Kidney (tissue), 14 donors: ENCODE results near the gene GALNT17. TPM values are rescaled to one million over a fixed set of nuclear protein-coding genes. Genes with fewer than 3 reads are reported as not detected.

Source experiments
- DNase-seq, 5 donors: peaks; one replicate each; pipeline ENCODE4 v3.0.0-alpha.2; 2013 to 2020
- FAIRE-seq: peaks from 2 replicates; lab custom pipeline; 2012; peaks lifted over from hg19 to GRCh38; lab: Jason Lieb, UNC
- H3K27ac ChIP-seq, 2 donors: one replicate each; pipeline ENCODE4 v1.7.0; 2013; ENCODE audit warnings: low read depth in 2 of 2, low read length in 2 of 2, inconsistent platforms in 1 of 2
- H3K27me3 ChIP-seq: one replicate; pipeline ENCODE4 v1.7.1; 2013; ENCODE audit warnings: low read length, inconsistent platforms; ENCODE audit not compliant: control insufficient read depth, insufficient read depth
- H3K36me3 ChIP-seq, 3 donors: one replicate each; pipeline versions ENCODE4 v1.7.0 to v1.7.1; 2013; ENCODE audit warnings: low read length in 3 of 3, control low read depth in 1 of 3, inconsistent platforms in 1 of 3; ENCODE audit not compliant: insufficient read depth in 3 of 3, control insufficient read depth in 2 of 3
- H3K4me1 ChIP-seq, 3 donors: one replicate each; pipeline versions ENCODE4 v1.7.0 to v1.7.1; 2013; ENCODE audit warnings: low read length in 3 of 3, inconsistent platforms in 1 of 3, low read depth in 1 of 3; ENCODE audit not compliant: control insufficient read depth in 2 of 3, insufficient read depth in 2 of 3
- H3K4me3 ChIP-seq, 3 donors: one replicate each; pipeline versions ENCODE4 v1.7.0 to v1.8.1; 2013; ENCODE audit warnings: low read length in 3 of 3, control low read depth in 1 of 3, inconsistent platforms in 1 of 3
- H3K9ac ChIP-seq, 3 donors: one replicate each; pipeline versions ENCODE4 v1.7.0 to v1.7.1; 2013; ENCODE audit warnings: low read length in 3 of 3, control low read depth in 1 of 3, inconsistent platforms in 1 of 3
- H3K9me3 ChIP-seq, 3 donors: one replicate each; pipeline versions ENCODE4 v1.7.0 to v1.7.1; 2013; ENCODE audit warnings: low read length in 3 of 3, control low read depth in 1 of 3, inconsistent platforms in 1 of 3; ENCODE audit not compliant: control insufficient read depth in 2 of 3, insufficient read depth in 1 of 3
- intact Hi-C: fragments of 100-400 bp; cut with DNase I; formaldehyde crosslinking; loops from one replicate; pipeline ENCODE4 v1.11.1; 2022
- polyA plus RNA-seq: library from polyadenylated mRNA; stranded (reverse); fragments of 350-450 nt; fragmentation: Illumina TruSeq; extraction: RNeasy Lipid Tissue Mini Kit (QIAGEN cat#74804); gene quantifications from one replicate; pipeline ENCODE4 v1.2.3, GENCODE V29; 2014; ENCODE audit warnings: low read depth, low replicate concordance; ENCODE audit not compliant: insufficient read depth
- total RNA-seq: library from RNA; stranded (reverse); fragmentation: NEBNext Ultra II Directional; extraction: Animal tissue kit (Norgen Biotek cat#: 25700); gene quantifications from one replicate; pipeline ENCODE4 v1.2.1, GENCODE V29; 2021
- TF ChIP-seq, protein P1 (sequence below): IDR thresholded peaks from 3 replicates; pipeline ENCODE4 v1.5.1; 2012; ENCODE audit warnings: mild to moderate bottlenecking, moderate library complexity, borderline replicate concordance; ENCODE audit not compliant: insufficient read depth; ENCODE audit errors: extremely low read depth
- donor health status: control.
- donor health status: control.
- donor health status: control.
- donor health status: control.
- donor health status: control.
- donor health status: DM: yes; HTN: yes; CAD: no.
- donor health status: Normal renal cell carcinoma (clear cell type).

GALNT17 gene
- total and polyA plus RNA-seq, 2 donors from 2014 or later, result 2.4 to 5.5 TPM

DNA sequence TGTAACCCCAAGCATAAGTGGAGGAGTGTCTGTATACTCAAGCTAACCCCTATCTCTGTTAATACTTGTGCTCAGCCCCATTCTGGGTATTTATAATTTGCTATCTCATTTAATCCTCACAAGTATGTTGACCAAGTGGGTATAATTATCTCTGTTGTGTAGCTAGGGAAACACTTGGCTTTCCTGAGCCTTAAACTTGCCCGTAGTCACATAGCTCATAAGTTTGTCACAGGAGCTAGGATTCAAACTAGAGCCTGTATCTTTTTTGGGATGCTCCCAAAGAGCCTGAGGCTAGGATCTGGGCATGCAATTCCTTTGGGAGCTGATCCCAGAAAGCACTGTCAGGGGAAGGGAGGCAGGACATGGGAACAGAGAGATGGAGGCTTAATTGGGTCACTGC is 377.4 kb downstream of the GALNT17 start:
- Histone ChIP-seq H3K4me1 (no peaks in the 10 kb centered on the region), H3K36me3 (no peaks in the 10 kb centered on the region), H3K27me3 (no peaks in the 10 kb centered on the region), H3K27ac (no peak overlapping the region), H3K9me3 (no peaks in the 10 kb centered on the region), H3K4me3 (no peak overlapping the region), H3K9ac (no peak overlapping the region)
- TF ChIP-seq, protein P1, sequence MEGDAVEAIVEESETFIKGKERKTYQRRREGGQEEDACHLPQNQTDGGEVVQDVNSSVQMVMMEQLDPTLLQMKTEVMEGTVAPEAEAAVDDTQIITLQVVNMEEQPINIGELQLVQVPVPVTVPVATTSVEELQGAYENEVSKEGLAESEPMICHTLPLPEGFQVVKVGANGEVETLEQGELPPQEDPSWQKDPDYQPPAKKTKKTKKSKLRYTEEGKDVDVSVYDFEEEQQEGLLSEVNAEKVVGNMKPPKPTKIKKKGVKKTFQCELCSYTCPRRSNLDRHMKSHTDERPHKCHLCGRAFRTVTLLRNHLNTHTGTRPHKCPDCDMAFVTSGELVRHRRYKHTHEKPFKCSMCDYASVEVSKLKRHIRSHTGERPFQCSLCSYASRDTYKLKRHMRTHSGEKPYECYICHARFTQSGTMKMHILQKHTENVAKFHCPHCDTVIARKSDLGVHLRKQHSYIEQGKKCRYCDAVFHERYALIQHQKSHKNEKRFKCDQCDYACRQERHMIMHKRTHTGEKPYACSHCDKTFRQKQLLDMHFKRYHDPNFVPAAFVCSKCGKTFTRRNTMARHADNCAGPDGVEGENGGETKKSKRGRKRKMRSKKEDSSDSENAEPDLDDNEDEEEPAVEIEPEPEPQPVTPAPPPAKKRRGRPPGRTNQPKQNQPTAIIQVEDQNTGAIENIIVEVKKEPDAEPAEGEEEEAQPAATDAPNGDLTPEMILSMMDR, result no peak
- intact Hi-C loops, result no loop called here
- DNase-seq (no peak), FAIRE-seq (no peak)

DNA sequence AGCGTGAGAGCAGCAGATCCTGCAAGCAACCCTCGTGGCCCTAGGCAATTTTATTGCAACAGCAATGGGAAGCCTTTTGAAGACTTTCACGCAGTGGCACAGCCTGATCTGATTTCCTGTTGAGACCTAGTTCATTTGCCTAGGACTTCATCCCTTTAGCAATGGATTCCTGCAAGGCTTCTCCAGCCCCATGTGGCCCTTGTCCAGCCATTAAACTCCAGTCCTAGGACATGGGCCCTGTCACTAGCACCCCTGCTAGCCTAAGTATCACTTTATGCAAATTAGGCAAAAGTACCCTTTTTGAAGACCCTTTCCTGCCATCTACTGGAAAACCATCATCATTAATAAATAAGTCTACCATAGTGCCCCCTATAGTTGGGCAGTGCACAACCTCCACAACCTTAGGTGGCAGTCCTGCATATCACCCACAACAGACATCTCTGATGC is 379.4 kb downstream of the GALNT17 start:
- no peaks in the 10 kb centered on the region for H3K27me3 ChIP-seq
- peaks cover 0 to 3% (median 0%) of the 10 kb centered on the region in 3 donors for H3K9me3 ChIP-seq
- TF ChIP-seq, protein P1, result no peak
- no peaks in the 10 kb centered on the region for H3K36me3 ChIP-seq
- no peak overlapping the region for H3K27ac ChIP-seq
- FAIRE-seq, result no peak
- H3K9ac ChIP-seq, result no peak overlapping the region
- DNase-seq, result no peak
- H3K4me3 ChIP-seq, result no peak overlapping the region
- intact Hi-C loops, result no loop called here
- H3K4me1 ChIP-seq, result no peaks in the 10 kb centered on the region

DNA sequence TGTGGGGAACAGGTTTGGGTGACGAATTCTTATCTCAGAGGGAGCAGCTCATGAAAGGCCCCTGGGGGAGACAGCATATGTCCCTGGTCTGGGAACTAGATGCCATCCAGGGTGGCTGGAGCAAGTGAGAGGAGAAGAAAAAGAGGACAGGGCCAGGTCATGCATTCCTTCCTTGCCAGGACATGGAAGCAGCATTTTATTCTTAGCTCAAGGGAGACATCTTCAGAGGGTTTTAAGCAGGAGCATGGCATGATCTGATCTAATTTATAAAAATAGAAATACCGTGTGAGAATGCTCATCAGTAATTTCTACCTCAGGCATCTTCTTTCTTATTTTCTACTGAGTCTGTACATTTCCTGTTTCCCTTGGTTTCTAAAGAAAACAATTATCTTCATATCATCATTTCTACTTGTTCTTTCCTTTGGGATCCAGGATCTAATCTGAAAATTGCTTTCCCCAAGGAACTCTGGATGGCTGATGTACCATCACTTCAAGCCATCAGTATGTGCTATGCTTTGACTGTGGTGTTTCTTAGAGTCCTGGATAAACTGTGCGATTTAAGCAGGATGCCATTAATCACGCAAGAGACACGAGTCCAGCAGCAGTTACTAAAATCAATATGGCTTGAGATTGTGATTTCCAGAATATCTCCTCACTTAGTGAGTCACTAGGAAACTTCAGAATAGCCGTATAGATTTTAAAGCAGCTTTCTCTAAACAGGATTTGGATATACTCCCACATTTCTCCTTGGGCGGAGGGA is 386.2 kb downstream of the GALNT17 start:
- TF ChIP-seq, protein P1, result no peak
- no peak overlapping the region for H3K9ac ChIP-seq
- no peaks in the 10 kb centered on the region for H3K27me3 ChIP-seq
- H3K36me3 ChIP-seq, result no peaks in the 10 kb centered on the region
- H3K27ac ChIP-seq, result no peak overlapping the region
- DNase-seq, result no peak
- no peak for FAIRE-seq
- no peak overlapping the region for H3K4me3 ChIP-seq
- intact Hi-C loops, result no loop called here
- no peaks in the 10 kb centered on the region for H3K4me1 ChIP-seq
- peaks cover 0 to 6% (median 3%) of the 10 kb centered on the region in 3 donors for H3K9me3 ChIP-seq
